ENCODE results near the gene OR5AS1. TPM values are rescaled to one million over a fixed set of nuclear protein-coding genes. Genes with fewer than 3 reads are reported as not detected.

OR5AS1 gene
- not detected in 2 replicates for total RNA-seq

DNA sequence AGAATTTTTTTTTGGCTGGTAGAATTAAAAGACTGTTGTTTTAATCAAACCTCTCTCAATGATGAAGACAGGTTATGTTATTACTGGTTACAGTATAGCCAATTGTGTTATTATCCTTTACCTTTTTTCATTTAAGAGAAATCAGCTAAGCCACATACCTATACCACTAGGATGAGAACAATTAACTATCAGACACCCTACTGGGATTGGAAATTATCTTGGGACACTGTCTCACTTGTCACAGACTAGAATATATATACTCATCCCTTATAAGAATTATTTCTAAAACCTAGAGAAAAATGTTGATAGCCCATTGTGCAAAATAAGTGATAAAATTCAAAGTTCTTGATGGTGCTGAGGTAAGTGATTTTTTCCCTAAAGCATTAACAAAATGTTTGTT, at the start of gene OR5AS1:
Gene OR5AS1 (plus strand): TSS at position 301 of the 400 bp plus-strand sequence. CDS start 2,765 bp downstream, outside the sequence.

DNA sequence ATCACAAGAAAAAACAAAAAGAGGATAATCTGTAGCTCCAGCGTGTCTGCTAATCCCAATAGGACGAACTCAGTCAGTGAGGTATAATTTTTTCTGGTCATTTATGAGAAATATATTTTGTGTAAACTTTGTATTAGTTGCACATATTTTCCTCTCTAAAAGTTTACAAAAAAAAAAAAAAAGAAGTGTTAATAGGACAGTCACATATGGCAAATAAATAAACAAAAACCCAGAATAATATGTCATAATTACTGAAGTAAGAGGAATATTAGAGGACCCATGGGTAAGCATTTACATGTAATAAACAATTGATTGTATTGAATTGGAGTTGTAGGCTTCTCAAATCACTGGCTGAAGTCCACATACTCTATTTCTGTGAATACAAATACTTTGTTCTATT, 32.9 kb upstream of the OR5AS1 start, which contains the start of gene OR5F1:
Gene OR5F1 (minus strand): TSS at position 101 of the 400 bp plus-strand sequence. CDS start 0 bp downstream, at position 101.

Other genes starting within 250 kb of the OR5AS1 start
- gene OR5D14, start 232.1 kb upstream of the OR5AS1 start, total RNA-seq, result not detected in 2 replicates
- gene OR5L1, start 216.3 kb upstream of the OR5AS1 start, total RNA-seq, result not detected in 2 replicates
- gene OR5D18, start 208.0 kb upstream of the OR5AS1 start, total RNA-seq, result not detected in 2 replicates
- gene OR5L2, start 200.4 kb upstream of the OR5AS1 start, total RNA-seq, result not detected in 2 replicates
- not detected in 2 replicates for gene OR5D16, start 188.9 kb upstream of the OR5AS1 start, total RNA-seq
- not detected in 2 replicates for gene TRIM51, start 144.4 kb upstream of the OR5AS1 start, total RNA-seq
- not detected in 2 replicates for gene OR5W2, start 113.1 kb upstream of the OR5AS1 start, total RNA-seq
- not detected in 2 replicates for gene OR5I1, start 91.3 kb upstream of the OR5AS1 start, total RNA-seq
- gene OR10AG1, start 57.7 kb upstream of the OR5AS1 start, total RNA-seq, result not detected in 2 replicates
- not detected in 2 replicates for gene OR5F1, start 33.0 kb upstream of the OR5AS1 start, total RNA-seq
- not detected in 2 replicates for gene OR8I2, start 65.7 kb downstream of the OR5AS1 start, total RNA-seq
- gene OR8H2, start 76.0 kb downstream of the OR5AS1 start, total RNA-seq, result not detected in 2 replicates
- not detected in 2 replicates for gene OR8H3, start 94.7 kb downstream of the OR5AS1 start, total RNA-seq
- not detected in 2 replicates for gene OR8J3, start 112.5 kb downstream of the OR5AS1 start, total RNA-seq
- not detected in 2 replicates for gene OR8K5, start 132.7 kb downstream of the OR5AS1 start, total RNA-seq
- gene OR5J2, start 149.0 kb downstream of the OR5AS1 start, total RNA-seq, result not detected in 2 replicates
- gene OR5T2, start 206.6 kb downstream of the OR5AS1 start, total RNA-seq, result not detected in 2 replicates
- gene OR5T3, start 224.6 kb downstream of the OR5AS1 start, total RNA-seq, result not detected in 2 replicates
- not detected in 2 replicates for gene OR5T1, start 246.5 kb downstream of the OR5AS1 start, total RNA-seq

All from dermis lymphatic vessel endothelial cell (primary cell).